Heart left ventricle (tissue), 16 donors: ENCODE results near the gene LSR. TPM values are rescaled to one million over a fixed set of nuclear protein-coding genes. Genes with fewer than 3 reads are reported as not detected.
"Not testable (repeated sequence)": the region's sequence is repeated elsewhere in the genome, so short reads cannot be mapped to it uniquely, and the experiment has no call there.

Source experiments
- ATAC-seq, 4 donors: fragments of 200-7000 bp; cut with Tn5 transposase; one replicate each; pipeline ENCODE4 v1.9.1; 2020 to 2022; ENCODE audit warnings: moderate library complexity in 4 of 4, mild to moderate bottlenecking in 3 of 4, moderate number of reproducible peaks in 1 of 4
- DNase-seq, 5 donors: peaks; one replicate each; pipeline ENCODE4 v3.0.0-alpha.2; 2020
- H3K27ac ChIP-seq, 12 donors: fragments of 200-600 bp; sonication (generic) in 4 of 12; one replicate each; pipeline versions ENCODE4 v1.5.0 to v1.8.0; 2016 to 2022; ENCODE audit warnings: mild to moderate bottlenecking in 2 of 12
- H3K27me3 ChIP-seq, 9 donors: fragments of 200-600 bp; sonication (generic) in 2 of 9; one replicate each; pipeline versions ENCODE4 v1.5.1 to v1.8.0; 2016 to 2022; ENCODE audit warnings: mild to moderate bottlenecking in 3 of 9
- H3K36me3 ChIP-seq, 9 donors: fragments of 200-600 bp; sonication (generic) in 2 of 9; one replicate each; pipeline versions ENCODE4 v1.5.0 to v1.8.0; 2018 to 2022; ENCODE audit warnings: mild to moderate bottlenecking in 2 of 9
- H3K4me1 ChIP-seq, 12 donors: fragments of 200-600 bp; sonication (generic) in 4 of 12; one replicate each; pipeline versions ENCODE4 v1.5.0 to v1.8.0; 2016 to 2022; ENCODE audit warnings: mild to moderate bottlenecking in 3 of 12
- H3K4me3 ChIP-seq, 12 donors: fragments of 200-600 bp; sonication (generic) in 4 of 12; one replicate each; pipeline versions ENCODE4 v1.5.0 to v1.8.0; 2017 to 2022; ENCODE audit warnings: mild to moderate bottlenecking in 9 of 12, moderate library complexity in 4 of 12
- H3K9me3 ChIP-seq, 12 donors: fragments of 200-600 bp; sonication (generic) in 4 of 12; one replicate each; pipeline versions ENCODE4 v1.5.0 to v1.8.0; 2016 to 2022; ENCODE audit warnings: mild to moderate bottlenecking in 1 of 12
- CTCF ChIP-seq, 12 donors: fragments of 200-600 bp; sonication (generic) in 4 of 12; IDR thresholded peaks; one replicate each; pipeline versions ENCODE4 v1.5.0 to v1.8.0; 2018 to 2022; ENCODE audit warnings: antibody characterized with exemption in 12 of 12, mild to moderate bottlenecking in 5 of 12
- POLR2A ChIP-seq, 2 donors: fragments of 450-650 bp; IDR thresholded peaks; one replicate each; pipeline ENCODE4 v1.6.1; 2017; ENCODE audit warnings: antibody characterized with exemption in 2 of 2, mild to moderate bottlenecking in 2 of 2, moderate library complexity in 2 of 2
- WGBS, 4 donors: extraction: QIAGEN DNeasy Blood & Tissue Kit in 2 of 4; methylation state at CpG; one replicate each; pipeline versions ENCODE4 v1.1.5 to v1.1.7; 2013 to 2018; 5-methylcytosine and 5-hydroxymethylcytosine counted together
- intact Hi-C, 10 donors: fragments of 100-400 bp; cut with DNase I; formaldehyde crosslinking; loops; one replicate each; pipeline versions ENCODE4 v1.11.1 to v1.14.2; 2022
- polyA plus RNA-seq, 2 donors: library from polyadenylated mRNA; stranded (reverse); fragments of 200-250 nt; gene quantifications; one replicate each; pipeline ENCODE4 v1.2.3, GENCODE V29; 2013
- total RNA-seq, 9 donors: library from RNA; depleted of rRNA in 2 of 9; stranded (reverse); fragments of >200 nt in 2 of 9; fragmentation: NEBNext Ultra II Directional in 3 of 9; extraction: Animal tissue kit (Norgen Biotek cat#: 25700) in 3 of 9; gene quantifications; one replicate each; pipeline versions ENCODE4 v1.1.0 to v1.2.4, GENCODE V29; 2016 to 2023
- donor health status: ischemic (EF 13 %, LVEDD 7.1; RV severe dilation, severe dysfunction).
- donor health status: healthy with polysubstance abuse.
- donor health status: DM: no; HTN: yes; CAD: no.
- donor health status: DM: no; HTN: no; CAD: no.
- donor health status: ischemic (EF 25% LVEDD 6.9; RV normal size, moderate dysfunction).
- donor health status: ischemic (EF 25% LVEDD 5.7; RV mildly dilated, moderate dysfunction).
- donor health status: healthy.
- donor health status: DM: yes; HTN: yes; CAD: no.
- donor health status: ischemic (EF 35%, LVEDD 5.7; RV mildly dilated, moderate dysfunction).
- donor health status: nonischemic (EF 11% LVEDD 7.7; RV severe dilation, severe dysfunction).
- donor health status: DM: yes; HTN: yes; CAD: no.
- donor health status: PGD.
- donor health status: ischemic (EF 29% LVEDD 5.4; RV normal size, mild dysfunction).
- donor health status: nonischemic (EF 23%, LVEDD 6.1; RV moderate dilation, normal function).

LSR gene
- total and polyA plus RNA-seq, 11 donors = 2.8 to 10.5 (median 5.3) TPM

GRCh38 chr19:35220315-35220921, 28.4 kb upstream of the LSR start:
- Histone ChIP-seq H3K9me3 (peaks cover 0 to 9% (median 0%) of the 10 kb centered on the region in 12 donors), H3K4me3 (no peak overlapping the region), H3K36me3 (no peaks in the 10 kb centered on the region), H3K27me3 (no peaks in the 10 kb centered on the region), H3K27ac (peak overlapping the region in 1 of 12 donors; percentile 25), H3K4me1 (peaks cover 0 to 16% (median 0%) of the 10 kb centered on the region in 12 donors)
- no peak for DNase-seq
- 49 to 60% (median 53%) methylated on average over 3 of the region's 3 CpGs for WGBS, 4 donors
- intact Hi-C loops = no loop called here
- TF ChIP-seq POLR2A (IDR thresholded peaks at IDR 0.05) (no peak), CTCF (IDR thresholded peaks at IDR 0.05) (no peak)
- no peak for ATAC-seq

- H3K27me3 ChIP-seq, H3K9me3 ChIP-seq, intact Hi-C loops, H3K4me3 ChIP-seq, H3K36me3 ChIP-seq, ATAC-seq, DNase-seq: not testable (repeated sequence)
- 89 to 94% (median 90%) methylated on average over 4 of the region's 4 CpGs for WGBS, 4 donors
- Histone ChIP-seq H3K4me1 (peaks cover 0 to 15% (median 0%) of the 10 kb centered on the region in 12 donors), H3K27ac (peak overlapping the region in 1 of 12 donors; percentile 25)
Observed at GRCh38 chr19:35220973-35221590, 27.7 kb upstream of the LSR start.

GRCh38 chr19:35222373-35223015, 26.3 kb upstream of the LSR start:
- no peaks in the 10 kb centered on the region for H3K36me3 ChIP-seq
- intact Hi-C loops = no loop called here
- WGBS, 4 donors = 83 to 91% (median 85%) methylated on average over 7 of the region's 7 CpGs

GRCh38 chr19:35223084-35223790, 25.6 kb upstream of the LSR start:
- DNase-seq (no peak), ATAC-seq (no peak)
- Histone ChIP-seq H3K27me3 (no peaks in the 10 kb centered on the region), H3K9me3 (peaks cover 0 to 3% (median 0%) of the 10 kb centered on the region in 12 donors), H3K4me3 (no peak overlapping the region), H3K27ac (no peak overlapping the region), H3K4me1 (peaks cover 0 to 8% (median 0%) of the 10 kb centered on the region in 12 donors), H3K36me3 (no peaks in the 10 kb centered on the region)
- intact Hi-C loops = no loop called here
- no peak for TF ChIP-seq POLR2A (IDR thresholded peaks at IDR 0.05)
- TF ChIP-seq CTCF (IDR thresholded peaks at IDR 0.05) = no peak
- 67 to 76% (median 71%) methylated on average over 5 to 6 of the region's 6 CpGs for WGBS, 4 donors

More at GRCh38 chr19:35222373-35223015, 26.3 kb upstream of the LSR start:
- ATAC-seq (no peak), DNase-seq (no peak)
- no peaks in the 10 kb centered on the region for H3K27me3 ChIP-seq
- no peak overlapping the region for H3K27ac ChIP-seq
- H3K4me3 ChIP-seq = no peak overlapping the region
- TF ChIP-seq CTCF (IDR thresholded peaks at IDR 0.05) (no peak), POLR2A (IDR thresholded peaks at IDR 0.05) (no peak)
- peaks cover 0 to 8% (median 0%) of the 10 kb centered on the region in 12 donors for H3K4me1 ChIP-seq
- H3K9me3 ChIP-seq = peaks cover 0 to 3% (median 0%) of the 10 kb centered on the region in 12 donors
